Measurements from ENCODE around the gene FAM72D.
A peak's percentile ranks its signal among the peaks of the same experiment; 100 is the strongest.
"Not testable (repeated sequence)": the region's sequence is repeated elsewhere in the genome, so short reads cannot be mapped to it uniquely, and the experiment has no call there.

FAM72D gene

DNA sequence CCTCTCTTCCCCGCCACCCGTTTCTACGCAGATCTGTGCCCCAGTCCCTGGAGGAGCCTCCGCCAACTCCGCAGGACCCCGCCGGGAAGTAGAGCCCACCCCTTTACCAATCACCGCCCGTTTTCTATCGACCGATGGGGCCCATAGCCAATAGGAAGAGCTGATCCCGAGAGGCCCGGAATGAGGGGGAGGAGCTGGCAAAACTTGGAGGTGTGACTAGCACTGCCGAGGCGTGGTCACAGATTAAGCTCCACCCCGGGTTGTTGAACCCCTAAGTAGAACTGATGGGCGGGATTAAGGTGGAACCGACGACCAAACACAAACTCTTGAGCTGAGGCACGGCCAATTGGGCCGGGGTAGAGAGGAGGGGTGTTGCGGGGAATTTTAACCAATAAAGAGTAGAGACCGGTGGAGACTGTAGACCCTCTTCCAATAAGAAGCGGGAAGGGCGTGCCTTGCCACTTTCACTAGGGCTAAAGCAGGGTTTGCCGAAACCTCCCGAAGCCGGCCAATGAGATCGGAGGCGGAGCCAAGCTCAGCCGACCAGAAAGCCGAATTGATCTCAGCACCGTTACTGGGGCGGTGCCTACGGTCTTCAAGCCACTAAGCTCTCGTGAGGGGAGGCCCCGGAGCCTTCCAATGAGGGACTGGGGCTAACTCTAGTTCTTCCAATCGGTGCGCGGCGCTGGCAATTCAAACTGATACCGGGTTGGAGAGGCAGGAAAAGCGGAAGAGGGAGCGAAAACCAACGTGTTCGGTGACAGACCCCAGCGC is at the start of gene FAM72D, which contains the start of gene SRGAP2B:
TSS of gene FAM72D (plus strand) at position 691 of the 774 bp plus-strand sequence. CDS start 874 bp downstream, outside the sequence.
TSS of gene SRGAP2B (minus strand) at position 45 of the 774 bp plus-strand sequence. CDS start 2,427 bp downstream, outside the sequence.
- not testable (repeated sequence) for DNase-seq (ENCODE audit: low read depth)

DNA sequence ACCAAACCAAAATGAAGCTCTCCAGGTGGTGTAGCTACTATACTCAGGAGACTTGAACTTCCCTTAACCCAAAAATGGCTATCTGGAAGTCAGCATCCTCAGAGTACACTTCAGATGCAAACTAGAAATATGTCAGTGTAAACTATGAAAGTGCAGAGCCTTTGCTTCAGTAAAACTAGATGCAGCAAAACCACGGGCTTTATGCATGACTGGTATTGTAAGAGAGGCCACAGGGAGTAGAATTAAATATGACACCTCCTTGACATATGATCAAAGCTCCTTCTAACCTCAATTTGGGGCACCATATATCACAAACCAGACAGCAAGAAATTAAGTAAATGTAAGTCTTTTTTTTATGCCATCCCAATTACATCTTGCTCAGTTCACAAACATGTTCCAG is 48.2 kb upstream of the FAM72D start:
- DNase-seq (ENCODE audit: low read depth): not testable (repeated sequence)

DNA sequence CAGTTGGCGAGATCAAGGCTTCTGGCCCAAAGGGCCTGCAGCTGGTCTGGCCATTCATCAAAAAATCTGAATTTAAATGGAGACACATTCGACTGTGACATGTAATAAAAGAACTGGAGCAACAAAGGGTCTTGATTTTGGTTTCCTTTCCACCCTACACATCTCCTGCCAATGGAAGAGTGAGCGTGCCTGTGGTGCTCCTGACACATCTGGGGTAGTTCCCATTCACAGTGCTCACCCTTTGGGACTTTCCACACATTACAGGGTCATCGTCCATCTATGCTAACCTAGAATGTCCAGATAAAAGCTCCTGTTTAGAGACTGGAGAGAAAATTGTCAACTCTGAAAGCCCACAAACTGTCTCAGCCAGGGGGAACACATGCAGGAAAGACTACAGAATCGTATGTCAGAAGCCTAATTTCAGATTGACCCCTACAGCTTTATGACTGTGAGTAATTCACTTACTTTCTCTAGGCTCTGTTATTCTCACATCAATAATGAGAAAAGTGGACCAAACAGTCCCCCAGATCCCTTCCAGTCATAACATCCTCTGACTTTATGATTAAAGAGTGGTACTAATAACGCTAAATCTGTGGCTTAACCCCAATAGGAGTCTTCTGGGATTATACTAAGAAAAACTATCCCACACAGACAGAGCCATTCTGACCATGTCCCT is 47.5 kb upstream of the FAM72D start:
- not testable (repeated sequence) for DNase-seq (ENCODE audit: low read depth)

DNA sequence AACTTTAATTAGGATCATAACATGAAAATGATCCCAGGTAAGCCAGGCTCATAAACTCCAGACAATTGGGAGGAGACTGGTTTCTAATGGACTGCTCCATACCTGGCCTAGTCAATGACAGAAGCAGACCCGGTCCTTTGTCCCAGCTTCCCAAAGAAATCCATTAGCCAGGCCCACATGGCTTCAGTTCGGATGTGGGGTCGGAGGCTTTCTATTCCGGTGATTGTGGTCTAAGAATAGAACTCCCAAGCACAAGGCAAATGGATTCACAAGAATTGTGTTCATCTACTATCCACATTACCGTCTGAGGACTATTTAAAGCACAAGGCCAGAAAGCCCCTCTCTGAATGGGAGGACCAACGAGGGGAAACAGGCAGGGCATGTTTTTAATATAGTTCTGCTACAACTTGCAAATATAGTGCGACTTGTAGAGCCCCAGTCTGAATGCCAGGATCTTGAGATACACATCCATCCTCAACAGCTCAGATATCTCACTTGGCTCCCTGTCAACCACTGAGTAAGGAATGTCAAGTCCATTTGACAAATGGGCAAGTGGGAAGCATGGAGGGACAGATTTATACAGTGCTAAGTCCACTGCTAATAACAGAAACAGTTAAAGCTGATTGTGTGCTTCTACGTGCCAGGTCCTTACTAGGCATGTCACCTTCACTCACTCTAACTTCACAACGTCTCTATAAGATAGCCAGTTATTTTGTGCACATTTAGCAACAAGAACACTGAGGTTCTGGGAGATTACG is 43.6 kb upstream of the FAM72D start:
- DNase-seq (ENCODE audit: low read depth): not testable (repeated sequence)

DNA sequence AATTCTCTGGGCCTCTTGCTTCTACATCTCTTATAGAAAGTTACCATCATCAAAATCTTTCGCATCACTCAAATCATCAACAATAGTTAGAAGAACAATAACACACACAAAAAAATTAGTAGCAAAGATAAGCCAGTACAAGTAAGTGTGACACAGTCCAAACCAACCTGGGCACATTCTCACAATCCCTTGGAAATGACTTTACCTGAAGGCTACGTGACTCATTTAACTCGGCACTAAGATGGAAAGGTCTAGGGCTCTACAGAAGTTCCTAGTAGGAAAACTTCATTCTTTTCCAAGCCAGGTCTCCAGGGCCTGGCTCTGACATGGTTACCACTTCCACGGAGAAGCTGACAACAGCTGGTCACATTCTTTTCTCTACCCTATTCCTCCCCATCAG is 42.3 kb upstream of the FAM72D start:
- not testable (repeated sequence) for DNase-seq (ENCODE audit: low read depth)

DNA sequence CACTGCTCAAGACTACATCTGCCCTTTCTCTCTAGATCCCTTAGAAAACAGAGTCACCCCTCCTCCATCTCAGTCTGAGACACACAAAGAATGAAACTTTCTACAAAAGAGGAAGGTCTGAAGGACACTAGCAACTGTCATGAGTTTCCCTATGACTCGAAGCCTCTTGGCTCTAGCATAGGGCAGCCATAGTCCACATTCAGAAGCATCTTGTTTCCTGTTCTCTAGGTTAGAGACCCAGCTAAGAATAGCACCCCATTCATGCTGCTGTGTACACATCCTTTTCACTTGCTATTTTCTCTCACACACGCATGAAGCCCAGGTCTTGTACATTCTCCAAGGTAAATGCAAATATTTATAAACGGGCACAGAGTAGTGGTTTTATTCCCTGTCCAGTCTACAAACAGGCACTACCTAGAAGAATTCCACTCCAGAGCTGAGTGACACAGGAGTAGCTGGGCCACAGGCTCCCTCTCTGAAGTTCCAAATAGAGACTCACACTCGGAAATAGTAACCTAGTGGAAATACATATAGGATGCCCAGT is 40.5 kb upstream of the FAM72D start:
- not testable (repeated sequence) for DNase-seq (ENCODE audit: low read depth)

DNA sequence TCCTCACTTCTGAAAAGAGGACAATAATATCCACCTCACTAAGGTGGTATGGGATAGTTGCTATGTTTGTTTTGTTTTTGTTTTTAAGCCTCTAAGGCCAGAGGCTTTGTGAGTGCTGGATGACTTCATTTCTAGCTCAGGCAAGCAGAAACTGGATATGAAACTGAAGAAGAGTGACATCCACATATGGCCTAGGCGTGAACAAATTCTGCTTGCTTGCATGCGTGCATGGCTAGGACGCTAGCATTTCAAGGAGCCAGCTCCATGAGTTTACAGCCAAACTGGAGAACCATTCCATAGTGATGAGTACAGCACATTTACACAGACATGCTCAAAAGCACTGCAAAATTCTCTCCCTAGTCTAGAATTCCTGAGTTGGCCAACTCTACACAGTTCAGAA is 37.6 kb upstream of the FAM72D start:
- not testable (repeated sequence) for DNase-seq (ENCODE audit: low read depth)

DNA sequence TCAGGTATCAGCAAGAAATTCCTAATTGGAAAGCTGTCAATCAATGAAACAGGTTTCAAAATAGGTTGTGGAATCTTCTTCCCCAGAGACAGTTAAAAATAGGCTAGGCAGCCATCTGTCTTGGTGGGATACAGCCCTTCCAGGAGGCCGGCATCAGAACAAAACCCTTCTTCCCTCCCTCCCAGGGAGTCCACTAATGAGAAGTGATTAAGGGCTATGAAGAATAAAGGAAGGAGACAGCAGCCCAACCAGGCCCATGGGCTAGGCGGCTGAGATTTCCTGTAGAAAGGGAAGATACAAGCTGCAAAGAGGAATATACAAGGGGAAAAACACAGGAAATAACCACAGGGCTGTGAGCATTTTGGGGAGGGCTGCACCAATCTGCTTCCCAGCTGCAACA is 32.5 kb upstream of the FAM72D start:
- not testable (repeated sequence) for DNase-seq (ENCODE audit: low read depth)

DNA sequence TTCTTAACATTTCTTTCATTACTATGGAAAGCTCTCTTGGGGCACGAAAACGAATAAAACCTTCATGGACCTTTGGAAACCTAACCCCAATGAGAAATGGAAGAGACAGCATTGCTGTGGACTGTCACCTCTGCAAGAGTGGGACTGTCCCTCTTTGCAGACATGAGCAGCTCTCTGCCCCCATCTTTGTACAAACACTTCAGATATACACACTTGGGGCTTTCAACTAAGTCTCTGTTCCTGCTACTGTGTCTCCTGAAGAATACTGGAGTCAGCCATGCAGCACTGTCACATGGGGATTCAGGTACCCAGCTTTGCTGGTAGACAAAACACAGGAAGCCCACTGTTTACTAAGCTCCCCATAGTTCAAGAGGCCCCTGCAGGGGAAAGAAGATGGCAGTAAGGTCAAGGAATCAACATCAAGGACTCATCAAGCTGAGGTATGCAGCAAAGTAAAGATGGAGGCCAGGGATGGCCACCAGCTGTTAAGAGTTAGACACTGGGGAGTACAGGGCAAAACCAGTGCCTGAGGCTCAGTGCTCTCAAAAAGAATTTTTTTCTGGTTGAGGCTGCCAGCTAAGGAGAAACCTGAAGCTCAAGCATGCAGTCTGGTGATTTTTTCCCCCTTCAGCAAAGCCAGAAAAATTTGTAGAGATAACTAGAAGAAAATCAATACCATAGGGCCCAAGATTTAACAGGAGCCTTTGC is 31.7 kb upstream of the FAM72D start:
- not testable (repeated sequence) for DNase-seq (ENCODE audit: low read depth)

DNA sequence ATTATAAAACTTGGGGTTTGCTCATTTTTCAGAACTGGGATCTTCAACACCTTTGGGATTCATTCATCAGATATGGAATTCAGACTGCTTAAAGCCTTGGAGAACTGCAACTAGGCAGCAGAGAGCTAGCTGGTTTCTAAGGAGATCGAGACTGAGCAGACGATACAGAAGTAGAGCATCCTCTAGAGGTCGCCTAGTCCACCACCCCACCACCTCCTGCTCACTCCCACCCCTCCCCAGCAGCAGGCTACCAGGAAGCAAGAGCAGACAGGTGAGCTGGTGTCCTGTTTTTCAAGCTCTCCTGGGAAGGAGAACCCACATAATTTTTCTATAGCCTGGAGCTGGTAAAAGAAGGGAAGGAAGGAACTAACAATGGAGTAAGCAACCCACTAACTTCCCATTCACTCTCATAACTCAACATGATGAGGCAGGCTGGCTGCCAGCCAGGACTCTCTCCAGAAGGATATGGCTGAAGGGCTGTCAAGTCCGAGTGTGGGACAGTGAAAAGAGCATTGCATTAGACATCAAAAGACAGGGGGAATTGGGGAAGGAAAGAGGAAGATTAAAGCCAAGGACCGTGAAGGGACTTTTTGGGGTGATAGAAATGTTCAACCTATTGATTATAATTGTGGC is 30.5 kb upstream of the FAM72D start:
- not testable (repeated sequence) for DNase-seq (ENCODE audit: low read depth)

DNA sequence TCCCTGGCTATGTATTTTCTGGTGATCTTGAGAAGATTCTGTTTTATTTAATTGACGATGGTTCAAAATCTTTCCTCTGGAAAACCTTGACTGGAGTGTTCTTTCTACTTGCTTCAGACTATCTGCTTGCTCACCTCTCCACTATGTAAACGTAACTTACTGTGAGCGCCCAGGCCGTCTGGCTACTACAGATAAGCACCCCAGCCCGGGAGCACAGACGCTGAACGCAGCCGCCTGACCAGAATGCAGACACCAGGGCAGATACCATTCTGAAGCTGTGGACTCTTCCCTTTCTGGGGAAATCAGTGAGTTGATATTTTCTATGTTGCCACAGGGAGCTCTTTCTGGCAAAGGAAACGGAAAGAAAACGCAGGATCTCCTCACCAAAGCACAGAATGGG is 29.3 kb upstream of the FAM72D start:
- not testable (repeated sequence) for DNase-seq (ENCODE audit: low read depth)

DNA sequence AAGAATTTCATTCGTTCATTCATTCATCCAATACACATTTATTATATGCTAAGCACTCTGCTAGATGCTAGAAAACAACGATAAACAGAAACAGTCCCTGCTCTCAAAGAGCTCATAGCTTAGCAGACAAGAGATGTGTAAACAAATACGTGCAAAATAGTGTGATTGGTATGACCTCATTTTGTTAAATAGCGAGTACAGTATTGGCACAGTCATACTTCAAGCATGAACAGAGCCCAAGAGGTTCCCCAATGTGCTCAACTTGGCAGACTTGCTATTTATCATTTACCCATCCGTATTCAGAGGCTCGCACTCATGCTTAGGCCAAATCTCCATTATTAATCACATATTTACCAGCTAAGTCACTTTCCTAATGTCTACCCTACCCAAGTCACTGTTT is 24.2 kb upstream of the FAM72D start:
- DNase-seq (ENCODE audit: low read depth): not testable (repeated sequence)

DNA sequence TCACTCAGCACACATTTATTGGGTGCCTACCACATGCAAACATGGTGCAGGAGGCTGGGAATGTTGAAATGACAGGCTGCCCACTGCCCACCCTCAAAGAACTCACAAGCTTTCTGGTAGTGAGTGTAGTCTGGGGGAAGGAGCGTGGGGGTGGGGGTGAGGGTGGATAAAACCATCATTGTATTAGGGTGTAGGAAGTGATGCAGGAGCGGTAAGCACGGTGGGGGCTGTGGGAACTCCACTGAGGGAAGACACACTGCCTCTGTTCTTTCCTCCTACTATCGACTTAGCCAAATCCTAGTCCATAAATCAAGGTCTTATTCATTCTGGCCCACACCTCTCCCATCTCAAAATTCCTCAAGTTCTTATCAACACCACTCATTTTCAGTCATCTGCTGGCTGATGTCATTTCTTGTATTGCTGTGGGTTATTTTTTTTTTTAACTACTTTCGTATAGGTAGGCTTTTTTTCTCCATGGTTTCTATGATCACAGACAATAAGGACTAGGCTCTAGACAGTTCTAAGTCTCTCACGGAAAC is 21.7 kb upstream of the FAM72D start:
- DNase-seq (ENCODE audit: low read depth): not testable (repeated sequence)

DNA sequence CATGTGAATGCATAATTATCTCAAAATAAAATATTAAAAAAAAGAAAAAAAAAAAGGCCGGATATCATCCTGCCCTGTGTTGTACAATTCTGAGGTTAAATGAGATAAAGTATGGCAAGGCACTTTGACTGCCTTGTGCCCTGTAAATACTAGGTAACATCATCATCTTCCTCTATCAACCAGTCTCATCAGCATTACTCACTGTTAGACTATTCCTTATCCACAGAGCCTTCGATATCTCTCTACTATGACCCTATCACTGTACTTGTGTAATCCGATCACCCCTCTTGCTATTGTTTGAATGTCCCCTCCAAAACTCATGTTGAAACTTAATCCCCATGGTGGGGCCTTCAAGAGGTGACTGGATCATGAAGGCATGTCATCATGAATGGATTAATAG is 18.9 kb upstream of the FAM72D start:
- not testable (repeated sequence) for DNase-seq (ENCODE audit: low read depth)

DNA sequence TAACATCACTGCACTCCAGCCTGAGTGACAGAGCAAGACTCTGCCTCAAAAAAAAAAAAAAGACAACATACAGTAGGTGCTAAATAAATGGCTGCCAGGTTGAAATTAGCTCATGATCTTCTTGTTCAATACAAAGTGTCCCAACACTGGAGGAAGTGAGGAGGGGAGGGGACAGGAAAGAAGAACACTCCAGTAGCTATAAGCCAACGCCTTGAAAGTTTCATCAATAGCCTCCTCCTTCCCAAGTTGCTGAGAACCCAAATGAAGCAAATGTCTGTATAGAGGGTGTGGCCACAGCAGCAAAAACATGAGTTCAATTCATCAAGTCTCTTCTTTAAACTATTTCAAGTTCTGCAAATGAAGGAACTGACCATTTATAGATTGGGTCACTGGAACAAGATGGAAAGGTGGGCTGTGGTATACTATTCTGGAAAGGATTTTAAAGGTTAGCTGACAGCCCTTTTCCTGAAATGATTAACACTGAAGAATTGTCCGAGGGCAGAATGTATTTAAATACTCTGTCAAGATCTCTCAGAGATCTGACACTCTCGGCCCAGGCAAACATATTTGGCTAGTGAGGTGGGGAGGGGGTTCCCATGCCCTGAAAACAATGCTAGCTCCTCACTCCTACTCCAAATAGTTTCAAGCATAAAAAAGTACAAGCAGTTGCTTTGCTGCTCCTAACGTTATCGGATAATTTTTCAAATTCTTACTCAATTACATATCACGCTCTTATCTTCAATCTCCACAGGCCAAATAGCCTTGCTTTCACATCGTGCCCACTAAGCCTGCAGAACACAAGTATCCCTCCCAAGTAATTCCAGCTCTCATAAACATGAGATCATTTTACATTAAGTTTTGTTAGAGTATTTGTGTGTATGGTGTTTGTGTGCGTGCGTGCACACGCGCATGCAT is 17.6 kb upstream of the FAM72D start:
- DNase-seq (ENCODE audit: low read depth): not testable (repeated sequence)

DNA sequence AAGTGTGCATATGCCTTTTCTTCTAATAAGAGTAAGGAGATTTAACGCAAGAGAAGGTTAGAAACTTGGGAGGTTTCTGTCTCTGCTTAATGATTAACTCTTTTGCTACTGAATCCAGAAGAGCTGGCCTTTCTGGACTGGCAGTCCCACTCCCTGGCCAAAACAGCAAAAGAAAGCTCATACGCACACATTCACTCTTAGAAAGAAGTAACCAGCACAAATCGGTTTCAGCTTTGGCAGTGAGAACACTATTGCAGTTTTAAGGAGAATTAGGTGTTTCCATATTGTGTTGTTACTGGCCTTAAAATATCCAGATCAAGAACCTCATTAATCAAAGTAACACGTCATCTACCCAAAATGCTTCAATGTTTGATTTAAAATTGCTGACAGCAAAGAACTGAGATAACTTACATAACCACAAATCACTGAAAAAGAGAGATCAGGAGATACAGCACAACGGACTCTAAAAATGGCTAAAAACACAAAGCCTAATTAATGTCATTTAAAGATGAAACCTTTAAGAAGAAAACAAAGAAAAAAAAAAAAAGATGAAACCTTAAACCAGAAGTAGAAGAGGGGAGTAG is 16.9 kb upstream of the FAM72D start:
- not testable (repeated sequence) for DNase-seq (ENCODE audit: low read depth)

DNA sequence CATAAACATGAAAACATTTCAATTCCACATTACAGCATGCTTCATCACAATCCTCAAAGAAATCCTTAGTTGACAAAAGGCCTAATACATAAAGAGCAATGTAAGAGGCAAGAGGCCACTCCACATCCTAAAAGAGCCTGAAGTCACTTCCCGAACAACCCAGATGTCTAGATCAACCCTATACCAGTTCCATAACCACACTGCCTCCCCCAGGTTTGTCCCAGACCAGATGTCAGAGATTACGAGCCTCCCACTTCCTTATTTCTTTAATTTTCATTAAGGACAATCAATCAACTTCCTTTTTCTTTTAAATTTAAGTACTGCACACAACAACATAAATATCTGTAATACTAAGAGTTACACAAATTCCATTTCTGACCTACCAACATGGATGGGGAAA is 16.0 kb upstream of the FAM72D start:
- DNase-seq (ENCODE audit: low read depth): peak; percentile 17

DNA sequence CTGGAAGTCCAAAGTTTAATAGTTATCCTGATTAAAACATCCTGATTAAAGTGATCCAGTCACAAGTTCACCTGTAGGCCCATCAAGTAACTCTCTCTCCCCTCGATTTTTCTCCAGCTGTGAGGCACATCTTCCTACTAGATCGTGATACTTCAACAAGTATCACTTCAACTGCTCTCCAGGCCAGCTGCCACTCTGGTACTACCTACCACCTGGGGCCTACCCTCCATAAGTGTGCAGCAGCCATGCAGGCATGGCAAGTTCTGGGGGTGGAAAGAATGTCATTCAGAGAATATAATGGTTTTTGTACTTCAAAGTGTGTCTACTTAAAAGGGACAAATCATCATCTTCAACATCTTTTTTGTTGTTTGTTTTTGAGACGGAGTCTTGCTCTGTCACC is 15.6 kb upstream of the FAM72D start:
- DNase-seq (ENCODE audit: low read depth): not testable (repeated sequence)

All from CMK (cell line).